Prostate gland (tissue), 2 donors: ENCODE results near the gene NAA60.

ENCODE experiments used
- CTCF ChIP-seq, 4 experiments: fragments of 200-600 bp in 2 of 4; fragments of 450-650 bp in 2 of 4; sonication (generic) in 2 of 4; IDR thresholded peaks; 1 replicate in 3 of 4; 2 replicates in 1 of 4; pipeline ENCODE4 v1.5.1; 2016 to 2019; ENCODE audit warnings: antibody characterized with exemption in 4 of 4, mild to moderate bottlenecking in 2 of 4, moderate library complexity in 2 of 4
- POLR2A ChIP-seq: fragments of 450-650 bp; IDR thresholded peaks from one replicate; pipeline ENCODE4 v1.6.1; 2016; ENCODE audit warnings: antibody characterized with exemption, mild to moderate bottlenecking

- no peak for TF ChIP-seq CTCF (IDR thresholded peaks at IDR 0.05)
- no peak for TF ChIP-seq POLR2A
Measured at GRCh38 chr16:3490911-3491629, 47.6 kb downstream of the NAA60 start.
